ENCODE measurements around the gene CDH23. TPM values are rescaled to one million over a fixed set of nuclear protein-coding genes. Genes with fewer than 3 reads are reported as not detected.

CDH23 gene
- total RNA-seq, 2 donors from 2014 or later, result 1.4 to 1.6 TPM

GRCh38 chr10:71414359-71414758 lies 17.6 kb downstream of the CDH23 start:
- Histone ChIP-seq H3K9me3 (no peaks in the 10 kb centered on the region), H3K36me3 (no peaks in the 10 kb centered on the region), H3K4me1 (no peaks in the 10 kb centered on the region), H3K4me3 (no peak overlapping the region), H3K27ac (no peak overlapping the region), H3K9ac (ENCODE audit: low read depth in 2 of 2, low read length in 2 of 2) (no peak overlapping the region), H3K27me3 (no peaks in the 10 kb centered on the region)
- TF ChIP-seq CTCF (IDR thresholded peaks at IDR 0.05), result no peak
- no peak for DNase-seq
- intact Hi-C loops (cut with DNase I), result no loop called here

- DNase-seq, result no peak
- Histone ChIP-seq H3K27ac (no peak overlapping the region), H3K4me1 (no peaks in the 10 kb centered on the region), H3K4me3 (no peak overlapping the region), H3K9me3 (no peaks in the 10 kb centered on the region), H3K9ac (ENCODE audit: low read depth in 2 of 2, low read length in 2 of 2) (no peak overlapping the region), H3K27me3 (no peaks in the 10 kb centered on the region), H3K36me3 (no peaks in the 10 kb centered on the region)
- intact Hi-C loops (cut with DNase I), result no loop called here
- TF ChIP-seq CTCF (IDR thresholded peaks at IDR 0.05), result no peak
These were observed 22.4 kb downstream of the CDH23 start for GRCh38 chr10:71419002-71419540.

- H3K36me3 ChIP-seq, result no peaks in the 10 kb centered on the region
- TF ChIP-seq CTCF (IDR thresholded peaks at IDR 0.05), result no peak
- H3K27me3 ChIP-seq, result no peaks in the 10 kb centered on the region
- no peak for DNase-seq
- no peaks in the 10 kb centered on the region for H3K4me1 ChIP-seq
- no peak overlapping the region for H3K27ac ChIP-seq
- no peak overlapping the region for H3K9ac ChIP-seq (ENCODE audit: low read depth in 2 of 2, low read length in 2 of 2)
- intact Hi-C loops (cut with DNase I), result no loop called here
- no peaks in the 10 kb centered on the region for H3K9me3 ChIP-seq
- no peak overlapping the region for H3K4me3 ChIP-seq
These were observed 23.0 kb downstream of the CDH23 start for GRCh38 chr10:71419750-71420149.

GRCh38 chr10:71421075-71421434 lies 24.3 kb downstream of the CDH23 start:
- Histone ChIP-seq H3K9me3 (no peaks in the 10 kb centered on the region), H3K4me1 (no peaks in the 10 kb centered on the region), H3K27me3 (no peaks in the 10 kb centered on the region), H3K4me3 (no peak overlapping the region), H3K36me3 (no peaks in the 10 kb centered on the region), H3K27ac (no peak overlapping the region), H3K9ac (ENCODE audit: low read depth in 2 of 2, low read length in 2 of 2) (no peak overlapping the region)
- intact Hi-C loops (cut with DNase I), result no loop called here
- TF ChIP-seq CTCF (IDR thresholded peaks at IDR 0.05), result no peak
- DNase-seq, result no peak

GRCh38 chr10:71423250-71423649 lies 26.5 kb downstream of the CDH23 start:
- DNase-seq, result no peak
- Histone ChIP-seq H3K27me3 (no peaks in the 10 kb centered on the region), H3K9me3 (no peaks in the 10 kb centered on the region), H3K27ac (no peak overlapping the region), H3K9ac (ENCODE audit: low read depth in 2 of 2, low read length in 2 of 2) (no peak overlapping the region), H3K4me1 (no peaks in the 10 kb centered on the region), H3K4me3 (no peak overlapping the region), H3K36me3 (no peaks in the 10 kb centered on the region)
- TF ChIP-seq CTCF (IDR thresholded peaks at IDR 0.05), result no peak
- intact Hi-C loops (cut with DNase I), result no loop called here

DNA sequence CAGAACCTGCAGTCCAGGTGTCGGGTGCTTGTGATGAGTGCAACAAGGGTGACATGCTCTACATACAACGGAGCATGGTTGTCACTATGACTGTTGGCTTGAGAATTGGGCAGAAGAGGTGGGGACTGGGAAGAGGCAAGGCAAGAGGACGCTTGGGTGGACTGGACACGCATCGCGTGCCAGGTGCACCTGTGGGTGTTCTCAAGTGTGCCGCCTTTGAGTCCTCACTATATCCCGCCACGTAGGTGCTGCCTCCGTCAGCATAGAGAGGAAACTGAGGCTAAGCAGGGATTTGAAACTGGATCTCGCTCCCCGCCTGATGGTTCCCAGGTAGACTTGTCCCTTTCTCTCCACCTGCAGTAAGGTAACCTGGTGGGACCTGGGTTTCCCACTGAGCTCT lies 27.2 kb downstream of the CDH23 start:
- Histone ChIP-seq H3K27ac (no peak overlapping the region), H3K27me3 (no peaks in the 10 kb centered on the region), H3K36me3 (no peaks in the 10 kb centered on the region), H3K9me3 (no peaks in the 10 kb centered on the region), H3K9ac (ENCODE audit: low read depth in 2 of 2, low read length in 2 of 2) (no peak overlapping the region), H3K4me3 (no peak overlapping the region), H3K4me1 (no peaks in the 10 kb centered on the region)
- no peak for TF ChIP-seq CTCF (IDR thresholded peaks at IDR 0.05)
- intact Hi-C loops (cut with DNase I), result no loop called here
- no peak for DNase-seq

All from colonic mucosa (tissue), 4 donors.